HepG2 (cell line): Measurements from ENCODE around the gene TM9SF4. TPM values are rescaled to one million over a fixed set of nuclear protein-coding genes. Genes with fewer than 3 reads are reported as not detected.

Source experiments
- ATAC-seq: fragments of 200-7000 bp; cut with Tn5 transposase; 3 replicates; pipeline ENCODE4 v1.9.1; 2020; ENCODE audit warnings: mild to moderate bottlenecking, moderate library complexity
- BruUV-seq: library from RNA; stranded (reverse); fragments of 400-500 nt; replicated peaks from 2 replicates; lab custom pipeline; 2021; lab: Mats Ljungman, UMichigan
- CTCF ChIA-PET: fragments of 300-600 bp; formaldehyde crosslinking; extraction: SDS; loops from one replicate; lab custom pipeline; 2021; ENCODE audit warnings: low total read pairs, inconsistent platforms, low intra/inter-chr PET ratio; lab: Yijun Ruan, JAX
- POLR2A ChIA-PET: fragments of 350-600 bp; sonication (Branson Sonifier 250); formaldehyde crosslinking; loops from one replicate; lab custom pipeline; 2020; ENCODE audit warnings: antibody characterized with exemption, inconsistent platforms; lab: Yijun Ruan, JAX
- DNase-seq: peaks from one replicate; pipeline ENCODE4 v3.0.0-alpha.2; 2015; ENCODE audit warnings: low spot score
- FAIRE-seq: peaks from 3 replicates; lab custom pipeline; 2011; peaks lifted over from hg19 to GRCh38; lab: Jason Lieb, UNC
- H2AFZ ChIP-seq: one replicate; pipeline ENCODE4 v1.6.1; 2011; ENCODE audit warnings: low read length, inconsistent platforms
- H3K27ac ChIP-seq: fragments of 300-600 bp; 3 replicates; pipeline ENCODE4 v1.8.0; 2011; ENCODE audit warnings: mixed run types, mild to moderate bottlenecking, mixed read lengths, low read length, inconsistent platforms; ENCODE audit not compliant: insufficient read depth; ENCODE audit errors: extremely low read length
- H3K27me3 ChIP-seq, 2 experiments: fragments of 200-600 bp in 1 of 2; 2 replicates in 1 of 2; 3 replicates in 1 of 2; pipeline versions ENCODE4 v1.6.0 to v1.8.0; 2011; ENCODE audit warnings: low read length in 2 of 2, mild to moderate bottlenecking in 2 of 2, moderate library complexity in 2 of 2, inconsistent platforms in 1 of 2; ENCODE audit not compliant: insufficient read depth in 2 of 2, control insufficient read depth in 1 of 2
- H3K36me3 ChIP-seq, 2 experiments: fragments of 200-600 bp in 1 of 2; replicated peaks in 1 of 2; 2 replicates in 1 of 2; 3 replicates in 1 of 2; pipeline versions ENCODE4 v1.5.1 to v1.8.0; 2011; ENCODE audit warnings: low read length in 2 of 2, inconsistent platforms in 1 of 2; ENCODE audit not compliant: insufficient read depth in 2 of 2, control insufficient read depth in 1 of 2
- H3K4me1 ChIP-seq: 2 replicates; pipeline ENCODE4 v1.5.1; 2012; ENCODE audit warnings: low read length, inconsistent platforms; ENCODE audit not compliant: insufficient read depth
- H3K4me2 ChIP-seq: 2 replicates; pipeline ENCODE4 v1.6.0; 2011; ENCODE audit warnings: low read depth, low read length, inconsistent platforms
- H3K4me3 ChIP-seq, 3 experiments: fragments of 200-600 bp in 1 of 3; sonication (generic), shearing (Covaris generic) in 1 of 3; replicated peaks in 1 of 3; 2 replicates each; pipeline ENCODE4 v1.5.1; 2011 to 2016; ENCODE audit warnings: low read length in 3 of 3, inconsistent platforms in 2 of 3, low read depth in 2 of 3, mild to moderate bottlenecking in 2 of 3, control low read depth in 1 of 3, mixed read lengths in 1 of 3; ENCODE audit not compliant: insufficient read depth in 1 of 3
- H3K79me2 ChIP-seq: one replicate; pipeline ENCODE4 v1.6.1; 2011; ENCODE audit warnings: low read length, inconsistent platforms; ENCODE audit not compliant: insufficient read depth
- H3K9ac ChIP-seq: 2 replicates; pipeline ENCODE4 v1.6.0; 2011; ENCODE audit warnings: mild to moderate bottlenecking, low read depth, low read length, inconsistent platforms; ENCODE audit not compliant: insufficient read depth
- H3K9me3 ChIP-seq: 2 replicates; pipeline ENCODE4 v1.5.1; 2012; ENCODE audit warnings: mild to moderate bottlenecking, low read length
- H4K20me1 ChIP-seq: 2 replicates; pipeline ENCODE4 v1.6.0; 2011; ENCODE audit warnings: inconsistent platforms, mild to moderate bottlenecking, low read length, moderate library complexity; ENCODE audit not compliant: insufficient read depth
- CENPT ChIP-seq: sonication (generic); formaldehyde crosslinking; IDR thresholded peaks from 2 replicates; pipeline ENCODE4 v1.8.0; 2022; ENCODE audit warnings: low read depth, mild to moderate bottlenecking, moderate library complexity, missing genetic modification reagents
- EED ChIP-seq: sonication (generic); formaldehyde crosslinking; IDR thresholded peaks from 2 replicates; pipeline ENCODE4 v1.5.0; 2020; ENCODE audit warnings: mild to moderate bottlenecking, missing genetic modification reagents
- GTF2F1 ChIP-seq: fragments of 150-350 bp; IDR thresholded peaks from 2 replicates; pipeline ENCODE4 v1.6.1; 2014; ENCODE audit warnings: low read length
- GZF1 ChIP-seq: sonication (generic); formaldehyde crosslinking; IDR thresholded peaks from 2 replicates; pipeline ENCODE4 v1.5.1; 2020; ENCODE audit warnings: mild to moderate bottlenecking, missing genetic modification reagents
- KDM2A ChIP-seq: sonication (generic); formaldehyde crosslinking; IDR thresholded peaks from 2 replicates; pipeline ENCODE4 v1.4.0; 2020; ENCODE audit warnings: low read depth, missing genetic modification reagents, borderline replicate concordance
- SMC3 ChIP-seq: IDR thresholded peaks from 2 replicates; pipeline ENCODE4 v1.6.1; 2011; ENCODE audit warnings: low read length, improper control_type of control experiment
- ZNF256 ChIP-seq: sonication (generic); formaldehyde crosslinking; conservative IDR thresholded peaks from 2 replicates; pipeline ENCODE4 v1.4.0; 2020; ENCODE audit warnings: missing genetic modification reagents
- ZNF326 ChIP-seq: sonication (generic); formaldehyde crosslinking; IDR thresholded peaks from 2 replicates; pipeline ENCODE4 v1.4.0; 2020; ENCODE audit warnings: missing genetic modification reagents, borderline replicate concordance
- ZNF446 ChIP-seq: sonication (generic); formaldehyde crosslinking; IDR thresholded peaks from 2 replicates; pipeline ENCODE4 v1.5.0; 2020; ENCODE audit warnings: mild to moderate bottlenecking, missing genetic modification reagents
- ZNF546 ChIP-seq: sonication (generic); formaldehyde crosslinking; conservative IDR thresholded peaks from 2 replicates; pipeline ENCODE4 v1.8.1; 2023; ENCODE audit warnings: mild to moderate bottlenecking, missing genetic modification reagents
- ZNF713 ChIP-seq: sonication (generic); formaldehyde crosslinking; IDR thresholded peaks from 2 replicates; pipeline ENCODE4 v1.4.0; 2020; ENCODE audit warnings: mild to moderate bottlenecking, missing genetic modification reagents
- WGBS: methylation state at CpG from one replicate; pipeline ENCODE4 v1.1.6; 2017; ENCODE audit warnings: low lambda C conversion rate; 5-methylcytosine and 5-hydroxymethylcytosine counted together
- in situ Hi-C: cut with HindIII; loops from 2 replicates; pipeline ENCODE4 v1.10.0; 2017; ENCODE audit warnings: low pct_unique_long_range_greater_than_20kb; ENCODE audit not compliant: extremely low pct_ligation_motif_present
- intact Hi-C: fragments of 100-400 bp; cut with micrococcal nuclease; formaldehyde crosslinking; loops from one replicate; pipeline ENCODE4 v1.10.0; 2022; ENCODE audit not compliant: unreplicated experiment
- polyA plus RNA-seq, 8 experiments: library from polyadenylated mRNA; depleted of rRNA in 3 of 8; stranded (reverse) in 7 of 8; unstranded in 1 of 8; fragments of >200 nt; fragmentation: Illumina TruSeq in 4 of 8; extraction: Trizol in 4 of 8; gene quantifications; 2 replicates each; pipeline versions ENCODE4 v1.2.1 to v1.2.3, GENCODE V29; 2011 to 2016; ENCODE audit warnings: low read depth in 4 of 8, missing spikeins in 1 of 8, mixed read lengths in 1 of 8; ENCODE audit not compliant: insufficient read depth in 1 of 8
- total RNA-seq, 5 experiments: library from RNA; depleted of rRNA; stranded (reverse); fragments of >200 nt; fragmentation: Illumina TruSeq; extraction: Trizol; gene quantifications; 2 replicates each; pipeline ENCODE4 v1.2.3, GENCODE V29; 2016; ENCODE audit warnings: low read depth in 1 of 5
- TF ChIP-seq, protein P1 (sequence below): sonication (generic); formaldehyde crosslinking; IDR thresholded peaks from 2 replicates; pipeline ENCODE4 v1.4.0; 2020; ENCODE audit warnings: missing genetic modification reagents
- TF ChIP-seq, protein P2 (sequence below): sonication (generic); formaldehyde crosslinking; IDR thresholded peaks from 2 replicates; pipeline ENCODE4 v1.4.0; 2020; ENCODE audit warnings: mild to moderate bottlenecking, missing genetic modification reagents
- TF ChIP-seq, protein P3 (sequence below): conservative IDR thresholded peaks from 2 replicates; pipeline ENCODE4 v1.6.1; 2018; ENCODE audit warnings: missing genetic modification reagents

The TM9SF4 gene
- total and polyA plus RNA-seq, 2 of the 13 experiments (the other 11 are each of a cell fraction or from before 2014, with no cell fraction given) = 53.5 to 171 TPM

DNA sequence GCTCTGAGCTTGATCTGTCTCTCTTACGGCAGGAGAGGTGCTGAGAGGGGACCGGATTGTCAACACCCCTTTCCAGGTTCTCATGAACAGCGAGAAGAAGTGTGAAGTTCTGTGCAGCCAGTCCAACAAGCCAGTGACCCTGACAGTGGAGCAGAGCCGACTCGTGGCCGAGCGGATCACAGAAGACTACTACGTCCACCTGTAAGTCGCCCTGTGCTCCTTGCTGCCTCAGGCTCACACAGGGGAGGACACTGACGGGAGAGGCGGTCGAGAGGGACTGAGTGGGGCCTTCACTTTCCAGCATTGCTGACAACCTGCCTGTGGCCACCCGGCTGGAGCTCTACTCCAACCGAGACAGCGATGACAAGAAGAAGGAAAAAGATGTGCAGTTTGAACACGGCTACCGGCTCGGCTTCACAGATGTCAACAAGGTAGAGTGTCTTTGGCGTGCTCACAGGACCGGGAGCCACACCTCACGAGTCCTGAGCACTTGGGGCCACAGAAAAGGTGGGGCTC lies 32.0 kb downstream of the TM9SF4 start:
- TF ChIP-seq EED (CRISPR knock-in tag) (peak; percentile 28; the same call in 1 of the 2 replicates), GTF2F1 (no peak), CENPT (CRISPR knock-in tag) (0 out of 2 replicates have a peak, but pooled peaks have one; percentile 50), GZF1 (no peak), ZNF256 (no peak), ZNF713 (CRISPR knock-in tag) (no peak), ZNF546 (CRISPR knock-in tag) (no peak), ZNF326 (CRISPR knock-in tag) (no peak), ZNF446 (CRISPR knock-in tag) (no peak), SMC3 (no peak), KDM2A (CRISPR knock-in tag) (no peak)
- TF ChIP-seq, protein P1, sequence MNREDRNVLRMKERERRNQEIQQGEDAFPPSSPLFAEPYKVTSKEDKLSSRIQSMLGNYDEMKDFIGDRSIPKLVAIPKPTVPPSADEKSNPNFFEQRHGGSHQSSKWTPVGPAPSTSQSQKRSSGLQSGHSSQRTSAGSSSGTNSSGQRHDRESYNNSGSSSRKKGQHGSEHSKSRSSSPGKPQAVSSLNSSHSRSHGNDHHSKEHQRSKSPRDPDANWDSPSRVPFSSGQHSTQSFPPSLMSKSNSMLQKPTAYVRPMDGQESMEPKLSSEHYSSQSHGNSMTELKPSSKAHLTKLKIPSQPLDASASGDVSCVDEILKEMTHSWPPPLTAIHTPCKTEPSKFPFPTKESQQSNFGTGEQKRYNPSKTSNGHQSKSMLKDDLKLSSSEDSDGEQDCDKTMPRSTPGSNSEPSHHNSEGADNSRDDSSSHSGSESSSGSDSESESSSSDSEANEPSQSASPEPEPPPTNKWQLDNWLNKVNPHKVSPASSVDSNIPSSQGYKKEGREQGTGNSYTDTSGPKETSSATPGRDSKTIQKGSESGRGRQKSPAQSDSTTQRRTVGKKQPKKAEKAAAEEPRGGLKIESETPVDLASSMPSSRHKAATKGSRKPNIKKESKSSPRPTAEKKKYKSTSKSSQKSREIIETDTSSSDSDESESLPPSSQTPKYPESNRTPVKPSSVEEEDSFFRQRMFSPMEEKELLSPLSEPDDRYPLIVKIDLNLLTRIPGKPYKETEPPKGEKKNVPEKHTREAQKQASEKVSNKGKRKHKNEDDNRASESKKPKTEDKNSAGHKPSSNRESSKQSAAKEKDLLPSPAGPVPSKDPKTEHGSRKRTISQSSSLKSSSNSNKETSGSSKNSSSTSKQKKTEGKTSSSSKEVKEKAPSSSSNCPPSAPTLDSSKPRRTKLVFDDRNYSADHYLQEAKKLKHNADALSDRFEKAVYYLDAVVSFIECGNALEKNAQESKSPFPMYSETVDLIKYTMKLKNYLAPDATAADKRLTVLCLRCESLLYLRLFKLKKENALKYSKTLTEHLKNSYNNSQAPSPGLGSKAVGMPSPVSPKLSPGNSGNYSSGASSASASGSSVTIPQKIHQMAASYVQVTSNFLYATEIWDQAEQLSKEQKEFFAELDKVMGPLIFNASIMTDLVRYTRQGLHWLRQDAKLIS (CRISPR knock-in tag) = no peak
- TF ChIP-seq, protein P2, sequence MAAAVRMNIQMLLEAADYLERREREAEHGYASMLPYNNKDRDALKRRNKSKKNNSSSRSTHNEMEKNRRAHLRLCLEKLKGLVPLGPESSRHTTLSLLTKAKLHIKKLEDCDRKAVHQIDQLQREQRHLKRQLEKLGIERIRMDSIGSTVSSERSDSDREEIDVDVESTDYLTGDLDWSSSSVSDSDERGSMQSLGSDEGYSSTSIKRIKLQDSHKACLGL (CRISPR knock-in tag) = no peak
- TF ChIP-seq, protein P3, sequence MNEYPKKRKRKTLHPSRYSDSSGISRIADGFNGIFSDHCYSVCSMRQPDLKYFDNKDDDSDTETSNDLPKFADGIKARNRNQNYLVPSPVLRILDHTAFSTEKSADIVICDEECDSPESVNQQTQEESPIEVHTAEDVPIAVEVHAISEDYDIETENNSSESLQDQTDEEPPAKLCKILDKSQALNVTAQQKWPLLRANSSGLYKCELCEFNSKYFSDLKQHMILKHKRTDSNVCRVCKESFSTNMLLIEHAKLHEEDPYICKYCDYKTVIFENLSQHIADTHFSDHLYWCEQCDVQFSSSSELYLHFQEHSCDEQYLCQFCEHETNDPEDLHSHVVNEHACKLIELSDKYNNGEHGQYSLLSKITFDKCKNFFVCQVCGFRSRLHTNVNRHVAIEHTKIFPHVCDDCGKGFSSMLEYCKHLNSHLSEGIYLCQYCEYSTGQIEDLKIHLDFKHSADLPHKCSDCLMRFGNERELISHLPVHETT = no peak
- H3K9ac ChIP-seq = no peak overlapping the region

More for the DNA sequence above, 32.0 kb downstream of the TM9SF4 start:
- BruUV-seq = no TSS peak
- in situ Hi-C loops (no loop called here), intact Hi-C loops (no loop called here)
- no peaks in the 10 kb centered on the region for H3K9me3 ChIP-seq
- no peak overlapping the region for H3K4me3 ChIP-seq
- POLR2A ChIA-PET = no interaction called here
- no peak overlapping the region for H3K4me2 ChIP-seq
- H3K36me3 ChIP-seq = peaks cover 80 to 95% of the 10 kb centered on the region in 2 experiments
- H4K20me1 ChIP-seq = no peaks in the 10 kb centered on the region
- CTCF ChIA-PET = no interaction called here
- H3K4me1 ChIP-seq = peaks cover 9% of the 10 kb centered on the region; the same call in 1 of the 2 replicates
- DNase-seq = no peak
- no peaks in the 10 kb centered on the region for H3K27me3 ChIP-seq
- no peak for ATAC-seq
- H2AFZ ChIP-seq = no peak overlapping the region
- no peak for FAIRE-seq
- 95% methylated on average over 21 of the region's 21 CpGs for WGBS
- no peak overlapping the region for H3K27ac ChIP-seq
- H3K79me2 ChIP-seq = no peaks in the 10 kb centered on the region
